NCI-H1048 (cell line): ENCODE measurements around the gene CHSY1.
"Not testable (repeated sequence)": the region's sequence is repeated elsewhere in the genome, so short reads cannot be mapped to it uniquely, and the experiment has no call there.

Experiments used
- DNase-seq: peaks from one replicate; lab custom pipeline; 2025; lab: John Stamatoyannopoulos, UW

CHSY1 gene

GRCh38 chr15:101251830-101252820 lies at the start of gene CHSY1:
Gene CHSY1, minus strand, starts transcription at chr15:101252048. Its CDS starts 592 bp downstream, at chr15:101251456.
- DNase-seq: peak; percentile 73

DNA sequence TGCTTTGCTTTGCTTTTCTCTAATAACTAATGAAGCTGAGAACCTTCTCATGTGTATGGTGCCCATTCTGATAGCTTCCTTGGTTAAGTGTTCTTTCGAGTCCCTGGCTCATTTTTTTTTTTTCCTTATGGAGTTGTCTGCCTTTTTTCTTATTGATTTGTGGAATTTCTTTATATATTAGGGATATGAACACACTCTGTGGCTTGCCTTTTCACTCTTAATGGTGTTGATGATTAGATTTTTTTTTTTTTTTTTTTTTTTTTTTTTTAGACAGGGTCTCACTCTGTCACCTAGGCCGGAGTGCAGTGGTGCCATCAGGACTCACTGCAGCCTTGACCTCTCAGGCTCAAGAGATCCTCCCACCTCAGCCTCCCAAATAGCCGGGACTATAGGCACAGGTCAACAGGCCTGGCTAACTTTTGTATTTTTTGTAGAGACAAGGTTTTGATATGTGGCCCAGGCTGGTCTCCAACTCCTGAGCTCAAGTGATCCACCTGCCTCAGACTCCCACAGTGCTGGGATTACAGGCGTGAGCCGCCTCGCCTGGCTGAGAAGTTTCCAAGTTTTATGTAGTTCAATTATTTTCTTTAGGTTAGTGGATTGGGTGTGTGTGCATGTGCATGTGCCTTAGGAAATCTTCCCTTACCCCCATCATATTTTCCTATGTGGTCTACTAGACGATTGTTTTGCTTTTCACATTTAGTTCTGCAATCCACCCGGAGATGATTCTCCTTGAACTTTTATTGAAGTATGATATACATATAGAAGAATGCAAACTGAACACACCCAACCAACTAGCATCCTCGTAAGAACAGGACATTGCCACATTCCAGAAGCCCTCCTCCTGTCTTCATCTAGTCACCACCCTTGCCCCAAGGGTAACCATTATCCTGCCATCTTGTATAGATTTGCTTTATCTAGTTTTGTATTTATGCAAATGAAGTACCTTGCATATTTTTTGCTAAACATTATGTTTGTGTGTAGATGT lies 44.9 kb upstream of the CHSY1 start:
- DNase-seq: no peak

- no peak for DNase-seq
Measured at GRCh38 chr15:101295607-101296161, 43.8 kb upstream of the CHSY1 start.

DNA sequence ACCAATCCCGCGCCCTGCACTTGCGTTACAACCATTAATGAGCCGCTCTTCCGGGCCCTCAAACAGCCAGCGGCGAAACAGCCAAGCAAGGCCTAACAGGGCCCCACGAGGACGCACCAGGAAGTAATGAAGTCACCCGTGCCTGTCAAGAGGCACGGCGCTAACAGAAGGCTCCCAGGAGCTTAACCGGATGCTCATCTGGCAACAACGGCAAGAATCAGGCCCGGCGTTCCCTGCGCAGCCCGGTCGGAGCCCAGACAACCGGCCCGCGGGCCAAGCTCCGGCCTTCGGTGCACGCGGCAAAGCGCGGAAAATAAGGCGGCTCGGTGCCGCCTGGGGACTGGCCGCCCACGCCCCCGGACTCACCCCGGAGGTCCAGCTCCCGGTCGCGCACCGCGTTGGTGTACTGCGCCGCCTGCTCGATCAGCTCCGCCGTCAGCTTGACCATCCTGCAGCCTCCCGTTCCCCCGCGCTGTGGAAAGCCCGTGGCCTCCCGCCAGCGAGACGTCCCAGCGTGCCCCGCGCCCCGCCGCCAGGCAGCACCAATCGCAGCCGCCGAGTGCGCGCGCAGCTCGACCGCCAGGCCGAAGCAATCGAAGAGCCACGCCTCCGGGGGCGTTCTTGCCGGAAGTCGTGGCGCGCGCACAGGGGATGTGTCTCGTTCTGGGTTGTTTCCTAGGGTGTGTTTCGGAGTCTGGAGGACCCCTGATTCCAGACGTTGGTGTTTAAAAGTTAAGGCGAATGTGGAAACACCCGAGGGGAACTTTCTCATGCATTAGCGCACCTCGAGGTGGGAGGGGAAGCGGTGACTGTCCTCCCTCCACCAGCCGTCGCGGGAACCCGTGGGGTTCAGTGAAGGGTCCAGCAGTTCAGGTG lies 43.1 kb upstream of the CHSY1 start, which contains the start of gene SNRPA1:
Gene SNRPA1, minus strand, starts transcription at position 518 of the 876 bp plus-strand sequence. Its CDS starts 70 bp downstream, at position 448.
- peak; percentile 92 for DNase-seq

- no peak for DNase-seq
Measured at GRCh38 chr15:101293122-101293521, 41.3 kb upstream of the CHSY1 start.

- peak; percentile 16 for DNase-seq
Measured at GRCh38 chr15:101288905-101289513, 37.2 kb upstream of the CHSY1 start.

DNA sequence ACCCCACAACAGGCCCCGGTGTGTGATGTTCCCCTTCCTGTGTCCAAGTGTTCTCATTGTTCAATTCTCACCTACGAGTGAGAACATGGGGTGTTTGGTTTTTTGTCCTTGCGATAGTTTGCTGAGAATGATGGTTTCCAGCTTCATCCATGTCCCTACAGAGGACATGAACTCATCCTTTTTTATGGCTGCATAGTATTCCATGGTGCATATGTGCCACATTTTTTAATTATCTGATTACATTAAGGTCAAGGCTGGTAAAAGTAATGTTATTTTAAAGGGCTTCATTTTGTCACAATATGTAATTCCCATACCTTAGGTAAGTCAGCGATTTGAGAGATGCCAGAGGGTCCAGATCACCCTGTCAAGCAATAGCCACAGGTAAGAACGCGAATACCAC lies 35.5 kb upstream of the CHSY1 start:
- DNase-seq: not testable (repeated sequence)

DNA sequence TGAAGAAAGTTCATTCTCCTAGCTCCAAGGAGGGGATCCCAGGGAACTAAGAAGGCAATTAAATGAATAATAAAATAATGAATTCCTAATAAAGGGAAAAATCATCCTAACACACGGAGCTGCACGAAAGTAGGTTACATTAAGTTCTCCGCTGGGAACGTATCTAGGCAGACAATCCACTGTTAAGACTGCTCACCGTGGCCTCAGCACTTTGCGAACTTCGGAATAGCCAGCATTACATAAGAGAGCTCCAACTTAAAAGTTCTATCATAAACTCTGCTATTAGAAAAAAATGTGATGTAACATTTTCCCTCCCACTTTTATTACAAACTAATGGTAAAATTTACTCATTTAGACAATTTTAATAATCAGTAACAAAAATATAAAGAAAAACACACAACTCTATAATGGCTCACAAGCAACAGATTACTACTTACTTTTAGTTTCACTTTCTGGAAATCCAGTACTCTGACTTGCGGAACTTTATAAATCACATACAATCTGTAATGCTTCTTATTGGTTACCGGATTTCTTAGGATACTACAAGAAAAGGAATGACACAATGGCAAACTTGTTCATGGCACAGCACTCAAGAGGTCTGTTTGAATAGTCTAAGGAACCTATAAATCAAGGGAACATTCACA lies 34.7 kb upstream of the CHSY1 start:
- DNase-seq: no peak

DNA sequence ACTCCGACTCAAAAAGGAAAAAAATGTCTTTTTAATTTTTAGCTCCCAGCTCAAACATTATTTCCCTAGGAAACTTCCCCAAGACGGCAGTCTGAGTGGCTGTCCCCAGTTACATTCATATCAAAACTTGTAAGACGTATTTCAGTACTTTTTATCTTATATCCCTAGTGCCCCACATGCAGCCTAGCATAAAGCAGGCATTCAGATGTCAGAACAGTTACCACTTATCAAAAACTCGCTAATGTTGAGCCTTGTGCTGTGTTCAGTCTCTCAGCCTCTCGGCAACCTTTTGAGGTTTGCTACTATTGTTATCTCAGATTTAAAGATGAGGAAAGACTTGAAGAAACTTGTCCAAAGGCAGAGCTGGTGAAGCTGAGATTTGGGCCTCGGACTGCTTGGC lies 32.1 kb upstream of the CHSY1 start:
- DNase-seq: no peak

DNA sequence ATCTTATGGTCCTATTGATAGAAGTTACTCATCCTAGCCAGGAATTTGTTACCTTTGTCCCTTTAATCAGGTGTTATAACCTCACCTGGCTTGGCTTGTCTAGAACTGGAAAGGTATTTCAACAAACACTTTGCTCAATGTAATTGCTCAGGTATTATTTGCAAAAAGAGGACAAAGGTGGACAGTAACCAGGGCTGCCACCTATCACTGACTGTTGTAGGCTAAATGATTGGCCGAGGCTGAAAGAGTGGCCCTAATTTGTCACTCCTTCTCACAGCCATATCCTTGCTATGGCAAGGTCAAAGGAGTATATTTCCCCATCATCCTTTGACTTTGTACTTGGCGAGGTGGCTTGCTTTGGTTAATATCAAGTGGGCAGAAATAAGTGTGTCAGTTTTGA lies 28.2 kb upstream of the CHSY1 start:
- no peak for DNase-seq

DNA sequence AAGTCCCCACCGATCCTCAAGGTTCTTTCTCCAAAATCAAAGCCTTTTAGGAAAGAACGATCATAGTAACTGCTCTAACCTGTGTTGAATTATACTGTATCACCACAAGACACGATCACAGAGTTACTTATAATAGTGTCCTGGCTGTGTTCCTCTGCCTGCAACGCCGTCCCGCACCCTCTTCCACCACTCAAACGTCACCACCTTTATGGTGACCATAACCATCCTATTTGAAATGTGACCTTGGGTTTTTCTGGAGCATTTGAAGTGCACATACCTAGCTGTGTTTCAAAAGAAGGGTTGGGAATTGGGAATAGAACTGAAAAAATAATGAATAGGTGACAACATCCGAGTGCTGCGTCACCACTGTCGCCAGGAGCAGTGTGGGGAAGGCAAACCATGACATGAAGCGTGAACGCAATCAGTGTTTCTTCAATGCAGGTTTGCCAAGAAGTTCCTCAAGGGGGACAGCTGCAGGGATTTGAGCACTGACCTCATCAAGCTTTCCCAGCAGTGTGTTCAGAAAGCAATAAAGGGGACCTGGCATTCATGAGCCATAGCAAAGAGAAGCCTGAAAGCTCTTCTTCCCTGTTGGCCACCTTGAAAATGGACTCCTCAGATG lies 26.2 kb upstream of the CHSY1 start:
- no peak for DNase-seq

DNA sequence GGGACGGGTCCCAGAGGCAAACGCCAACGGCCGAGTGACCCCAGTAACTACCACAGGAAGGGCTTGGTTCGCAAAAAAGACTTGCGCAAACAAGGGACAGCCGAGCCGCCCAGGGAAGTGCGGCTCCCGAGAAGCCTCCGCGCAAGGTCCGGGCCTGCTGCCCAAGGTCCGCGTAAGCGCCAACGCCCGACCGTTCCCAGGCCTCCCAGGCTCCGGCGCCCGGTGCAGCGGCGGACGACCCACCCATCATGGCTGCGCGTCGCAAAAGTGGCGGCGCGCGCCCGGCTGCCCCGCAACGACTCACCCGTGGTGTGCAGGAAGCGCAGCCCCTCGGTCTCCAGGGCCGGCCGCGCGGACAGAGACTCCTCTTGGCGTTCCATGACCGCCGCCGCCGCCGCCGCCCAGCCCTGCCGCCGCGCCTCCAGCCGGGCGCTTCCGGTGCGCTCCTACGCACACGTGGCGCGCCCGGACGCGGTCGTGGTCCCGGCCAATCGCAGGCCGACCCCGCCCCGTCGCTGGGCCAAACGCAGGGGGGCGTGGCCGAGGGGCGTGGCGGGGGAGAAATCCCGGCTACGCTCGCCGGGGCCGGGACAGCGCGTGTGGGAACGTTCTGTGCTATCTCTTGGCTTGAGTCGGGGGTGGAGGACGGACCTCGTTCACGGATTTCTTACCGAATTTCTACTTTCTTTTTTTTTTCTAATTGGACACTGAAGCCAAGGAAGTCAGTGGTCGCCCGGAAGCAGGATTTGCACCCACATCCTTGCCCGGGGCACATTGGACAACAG lies 25.4 kb upstream of the CHSY1 start, which contains the start of gene SELENOS:
Gene SELENOS, minus strand, starts transcription at position 448 of the 785 bp plus-strand sequence. Its CDS starts 68 bp downstream, at position 380.
- DNase-seq: peak; percentile 73

- DNase-seq: no peak
Measured at GRCh38 chr15:101276501-101277037, 24.7 kb upstream of the CHSY1 start.

GRCh38 chr15:101275018-101275417 lies 23.2 kb upstream of the CHSY1 start:
- DNase-seq: no peak

- no peak for DNase-seq
Measured at GRCh38 chr15:101273534-101273933, 21.7 kb upstream of the CHSY1 start.

DNA sequence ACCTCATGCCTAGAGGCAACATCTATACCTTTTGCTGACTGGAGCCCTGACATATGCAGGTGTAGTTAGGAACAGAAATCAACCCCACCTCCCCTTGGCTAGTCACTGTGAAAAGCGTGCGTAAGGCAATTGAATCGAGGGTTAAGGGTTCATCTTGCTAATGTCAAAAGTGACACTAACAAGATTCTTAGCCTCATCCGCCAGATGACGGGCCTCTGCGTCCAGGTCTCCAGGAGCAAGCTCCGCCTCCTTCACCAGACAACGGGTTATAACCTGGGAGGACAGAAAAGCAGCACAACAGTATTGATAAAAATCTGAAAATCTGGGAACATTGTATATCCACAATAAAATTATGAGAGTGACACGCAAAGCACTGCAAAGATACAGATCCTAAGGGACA lies 20.7 kb upstream of the CHSY1 start:
- DNase-seq: no peak

GRCh38 chr15:101269479-101270223 lies 17.8 kb upstream of the CHSY1 start:
- DNase-seq: no peak
